Adrenal gland (tissue), 5 donors: ENCODE results near the gene GALNT18.

Experiments
- CTCF ChIP-seq, 6 experiments: fragments of 450-650 bp in 4 of 6; fragments of 200-600 bp in 2 of 6; sonication (generic) in 1 of 6; IDR thresholded peaks; 1 replicate in 5 of 6; 2 replicates in 1 of 6; pipeline versions ENCODE4 v1.5.1 to v1.8.0; 2016 to 2021; ENCODE audit warnings: antibody characterized with exemption in 6 of 6, mild to moderate bottlenecking in 2 of 6, moderate library complexity in 1 of 6
- POLR2A ChIP-seq, 2 donors: fragments of 450-650 bp; IDR thresholded peaks; one replicate each; pipeline ENCODE4 v1.6.1; 2017; ENCODE audit warnings: antibody characterized with exemption in 2 of 2, mild to moderate bottlenecking in 2 of 2, moderate library complexity in 1 of 2
- donor health status: DM: no; HTN: no; CAD: no.

GRCh38 chr11:11422411-11423128 is 199.2 kb downstream of the GALNT18 start:
- TF ChIP-seq CTCF (IDR thresholded peaks at IDR 0.05) (no peak), POLR2A (IDR thresholded peaks at IDR 0.05) (no peak)
